Head of caudate nucleus (tissue), 42 donors: ENCODE results near the gene MAPK11.

Experiments
- DNase-seq, 42 donors: peaks; one replicate each; pipeline versions ENCODE4 v3.0.0 to v3.0.0-alpha.2; 2020 to 2021; ENCODE audit warnings: mixed read lengths in 7 of 42
- intact Hi-C: fragments of 100-400 bp; cut with DNase I; formaldehyde crosslinking; loops from one replicate; pipeline ENCODE4 v1.15.0; 2022

The MAPK11 gene

GRCh38 chr22:50298266-50298637, 28.1 kb upstream of the MAPK11 start:
- intact Hi-C loops, result no loop called here
- no peak for DNase-seq

- no peak for DNase-seq
- intact Hi-C loops, result no loop called here
Observed at GRCh38 chr22:50297510-50298265, 27.5 kb upstream of the MAPK11 start.

- intact Hi-C loops, result no loop called here
- no peak for DNase-seq
Observed at GRCh38 chr22:50296658-50297490, 26.7 kb upstream of the MAPK11 start.

- intact Hi-C loops, result no loop called here
- DNase-seq, result no peak
Observed at GRCh38 chr22:50294319-50294656, 24.1 kb upstream of the MAPK11 start.

GRCh38 chr22:50293441-50294318, 23.5 kb upstream of the MAPK11 start:
- intact Hi-C loops, result no loop called here
- DNase-seq, result peak in 11 of 42 donors; percentile 14 to 71 (median 61)

- intact Hi-C loops, result no loop called here
- peak in 1 of 42 donors; percentile 35 for DNase-seq
Observed at GRCh38 chr22:50292643-50293440, 22.7 kb upstream of the MAPK11 start.

- intact Hi-C loops, result no loop called here
- DNase-seq, result no peak
Observed at GRCh38 chr22:50289942-50290630, 19.9 kb upstream of the MAPK11 start.

GRCh38 chr22:50289151-50289941, 19.2 kb upstream of the MAPK11 start:
- no peak for DNase-seq
- intact Hi-C loops, result no loop called here

GRCh38 chr22:50287731-50288130, 17.6 kb upstream of the MAPK11 start:
- no peak for DNase-seq
- intact Hi-C loops, result no loop called here

- intact Hi-C loops, result no loop called here
- no peak for DNase-seq
Observed at GRCh38 chr22:50286701-50287318, 16.6 kb upstream of the MAPK11 start.

GRCh38 chr22:50286275-50286674, 16.1 kb upstream of the MAPK11 start:
- no peak for DNase-seq
- intact Hi-C loops, result no loop called here

GRCh38 chr22:50285568-50286229, 15.5 kb upstream of the MAPK11 start:
- intact Hi-C loops, result no loop called here
- DNase-seq, result no peak

GRCh38 chr22:50284479-50284878, 14.3 kb upstream of the MAPK11 start:
- intact Hi-C loops, result no loop called here
- DNase-seq, result no peak

- no peak for DNase-seq
- intact Hi-C loops, result no loop called here
Observed at GRCh38 chr22:50283821-50284220, 13.6 kb upstream of the MAPK11 start.

- intact Hi-C loops, result no loop called here
- no peak for DNase-seq
Observed at GRCh38 chr22:50282361-50283155, 12.4 kb upstream of the MAPK11 start.

GRCh38 chr22:50281957-50282356, 11.8 kb upstream of the MAPK11 start:
- no peak for DNase-seq
- intact Hi-C loops, result no loop called here
